Activated CD8-positive, alpha-beta memory T cell treated with anti-CD3 and anti-CD28 coated beads for 36 hours (primary cell): Measurements from ENCODE around the gene NTRK1. TPM values are rescaled to one million over a fixed set of nuclear protein-coding genes. Genes with fewer than 3 reads are reported as not detected.

Experiments used
- CTCF ChIA-PET: fragments of 350-600 bp; sonication (Branson Sonifier 250); formaldehyde crosslinking; loops from one replicate; lab custom pipeline; 2021; ENCODE audit warnings: antibody characterized with exemption; lab: Charles Lee
- POLR2A ChIA-PET: fragments of 350-600 bp; sonication (Branson Sonifier 250); formaldehyde crosslinking; loops from one replicate; lab custom pipeline; 2021; ENCODE audit warnings: antibody characterized with exemption; lab: Charles Lee
- total RNA-seq, 2 experiments: library from RNA; stranded (reverse); gene quantifications; one replicate each; pipeline ENCODE4 v1.2.3, GENCODE V29; 2021

The NTRK1 gene
- total RNA-seq, 2 experiments from 2014 or later = 3.5 to 3.6 TPM

DNA sequence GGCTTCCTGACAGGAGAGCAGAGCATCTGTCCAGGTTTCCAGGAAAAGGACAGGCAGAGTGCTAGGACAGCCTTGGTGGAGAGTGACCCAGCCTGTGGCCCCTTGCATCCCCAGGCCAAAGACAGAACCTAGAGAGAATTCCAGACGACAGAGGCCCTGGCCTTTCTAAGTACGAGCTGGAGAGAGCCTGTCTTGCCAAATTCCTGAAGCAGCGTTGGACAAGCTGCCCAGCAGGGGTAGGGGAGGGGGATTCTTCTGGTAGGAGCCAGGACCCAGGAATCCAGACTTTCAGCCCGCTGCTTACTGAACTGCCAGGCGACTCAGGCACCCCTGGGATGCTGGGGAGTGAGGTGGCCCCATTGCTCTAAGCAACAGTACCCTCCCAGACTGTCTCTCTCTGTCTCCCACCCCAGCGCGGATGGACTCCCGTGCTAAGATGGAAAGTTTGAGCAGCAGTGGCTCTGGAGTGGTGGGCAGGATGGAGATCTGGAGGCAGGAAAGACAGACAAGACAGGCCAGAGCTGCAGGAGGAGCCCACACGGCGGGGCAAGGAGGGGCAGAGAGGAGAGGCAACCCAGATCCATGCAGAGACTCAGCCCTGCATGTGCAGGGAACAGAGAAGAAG is 24.0 kb downstream of the NTRK1 start:
- CTCF ChIA-PET = no interaction called here
- POLR2A ChIA-PET = no interaction called here

DNA sequence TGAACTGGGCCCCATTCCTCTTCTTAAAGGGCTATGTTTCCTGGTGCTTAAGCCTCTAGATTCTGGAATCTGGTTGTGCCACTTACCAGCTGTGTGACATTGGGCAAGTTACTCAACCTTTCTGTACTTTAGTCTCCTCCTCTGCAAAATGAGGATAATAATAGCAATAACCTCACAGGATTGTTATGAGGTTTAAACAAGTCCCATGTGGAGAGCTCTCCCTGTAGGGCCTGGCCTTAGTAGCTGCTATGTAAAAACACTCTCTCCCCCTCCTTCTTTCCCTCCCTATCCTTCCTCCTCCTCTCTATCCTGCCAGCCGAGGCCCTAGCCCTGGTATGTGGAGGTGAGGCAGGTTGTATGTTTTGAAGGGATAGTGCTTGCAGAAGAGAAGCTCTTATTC is 24.6 kb downstream of the NTRK1 start:
- CTCF ChIA-PET = no interaction called here
- POLR2A ChIA-PET = no interaction called here

DNA sequence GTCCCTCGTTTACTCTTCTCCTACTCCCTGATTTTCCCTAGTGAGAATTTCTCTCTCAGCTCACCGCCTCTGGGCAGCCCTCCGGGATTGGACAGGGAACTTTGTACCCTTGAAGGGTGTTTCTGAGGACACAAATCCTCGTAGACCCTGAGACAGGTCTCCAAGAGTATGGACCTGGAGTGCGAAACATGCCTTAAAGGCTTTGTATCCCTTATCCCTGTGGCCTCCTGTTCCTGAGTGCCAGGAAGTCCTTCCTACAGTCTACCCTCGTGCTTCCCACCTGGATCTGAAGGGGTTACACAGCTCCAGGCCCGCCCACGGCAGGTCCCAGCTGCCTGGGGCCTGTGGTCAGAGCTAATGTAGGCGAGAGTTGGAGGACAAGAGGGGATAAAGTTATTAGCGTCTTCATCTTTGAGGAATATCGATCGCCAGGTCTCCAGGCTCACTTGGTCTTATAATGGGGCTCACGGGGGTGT is 25.3 kb downstream of the NTRK1 start:
- ChIA-PET CTCF (no interaction called here), POLR2A (no interaction called here)

DNA sequence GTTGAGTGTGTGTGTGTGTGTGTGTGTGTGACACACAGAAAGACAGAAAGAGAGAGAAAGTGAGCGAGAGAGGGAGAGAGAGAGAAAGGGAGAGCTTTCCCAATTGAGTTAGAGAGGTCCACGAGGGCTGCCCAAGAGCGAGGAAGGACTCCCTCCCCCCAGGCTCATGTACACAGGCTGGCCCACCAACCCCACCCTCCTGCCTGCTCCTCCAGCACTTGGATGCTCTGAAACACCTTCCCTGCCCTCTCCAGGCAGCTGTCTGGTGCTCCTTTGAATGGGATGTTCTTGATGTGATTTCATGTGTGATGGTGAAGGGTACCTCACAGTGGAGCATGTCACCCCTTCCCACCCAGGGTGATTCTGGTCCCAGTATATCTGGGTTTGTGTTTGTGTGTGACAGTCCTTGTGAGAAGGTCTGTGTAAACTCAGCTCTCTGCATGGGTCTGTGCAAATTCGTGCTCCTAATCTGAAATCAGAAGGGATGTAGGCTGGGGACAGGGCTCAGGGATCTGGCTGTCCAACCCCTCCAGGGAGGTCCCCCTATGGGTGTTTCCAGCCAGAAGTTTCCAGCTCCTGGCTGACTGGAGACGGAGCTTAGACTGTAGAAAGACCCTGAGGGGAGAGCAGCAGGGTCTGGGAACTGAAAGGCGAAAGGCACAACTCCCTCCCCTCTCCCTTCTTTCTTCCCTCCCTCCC is 26.1 kb downstream of the NTRK1 start:
- ChIA-PET POLR2A (no interaction called here), CTCF (interaction anchor here (2.2 kb wide), 1 partner anchor 160 kb away, joined by 6 read pairs; no protein-coding TSS in a partner anchor)

DNA sequence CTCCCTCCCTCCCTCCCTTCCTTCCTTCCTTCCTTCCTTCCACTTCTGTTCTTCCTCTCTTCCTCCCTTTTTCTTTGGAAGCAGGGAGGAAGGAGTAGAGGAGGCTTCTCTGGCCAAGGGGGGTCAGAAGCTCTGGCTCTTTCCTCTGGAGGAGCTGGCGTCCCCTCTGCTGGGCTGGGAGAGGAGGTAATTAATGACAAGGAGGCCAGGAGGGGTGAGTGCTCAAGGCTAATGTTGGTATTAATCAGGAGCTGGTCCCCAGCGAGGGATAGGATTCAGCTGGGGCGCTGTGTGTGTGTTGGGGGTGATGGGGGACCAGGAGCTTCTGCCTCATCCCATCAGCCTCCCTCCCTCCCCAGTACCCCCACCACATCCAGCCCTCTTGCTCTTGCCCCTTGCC is 26.7 kb downstream of the NTRK1 start:
- ChIA-PET POLR2A (no interaction called here), CTCF (interaction anchor here (1.1 to 3.6 kb wide), 3 partner anchors 27 to 197 kb away, joined by 4 to 26 read pairs (median 6); partner anchors contain the start of gene NTRK1)

DNA sequence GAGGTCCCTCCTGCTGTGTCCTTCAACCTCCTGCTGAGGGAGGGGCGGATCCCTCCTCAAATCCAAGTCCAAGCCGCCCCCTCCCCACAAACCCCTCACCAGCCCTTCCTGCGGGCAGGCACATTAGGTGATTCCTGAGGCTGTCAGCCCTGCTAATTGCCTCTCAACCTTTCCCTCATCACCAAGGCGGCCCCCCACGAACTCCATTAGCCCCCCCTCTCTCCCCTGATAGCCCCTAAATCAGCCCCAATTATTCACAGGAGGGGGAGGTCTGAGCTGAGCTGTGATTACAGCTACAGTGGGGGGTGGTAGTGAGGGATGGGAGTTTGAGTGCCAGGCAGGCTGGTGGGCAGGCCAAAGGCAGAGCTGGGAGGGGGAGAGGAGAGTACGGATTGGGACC is 27.1 kb downstream of the NTRK1 start:
- ChIA-PET CTCF (interaction anchor here (1.1 to 3.6 kb wide), 3 partner anchors 28 to 198 kb away, joined by 4 to 26 read pairs (median 6); partner anchors contain the start of gene NTRK1), POLR2A (no interaction called here)

DNA sequence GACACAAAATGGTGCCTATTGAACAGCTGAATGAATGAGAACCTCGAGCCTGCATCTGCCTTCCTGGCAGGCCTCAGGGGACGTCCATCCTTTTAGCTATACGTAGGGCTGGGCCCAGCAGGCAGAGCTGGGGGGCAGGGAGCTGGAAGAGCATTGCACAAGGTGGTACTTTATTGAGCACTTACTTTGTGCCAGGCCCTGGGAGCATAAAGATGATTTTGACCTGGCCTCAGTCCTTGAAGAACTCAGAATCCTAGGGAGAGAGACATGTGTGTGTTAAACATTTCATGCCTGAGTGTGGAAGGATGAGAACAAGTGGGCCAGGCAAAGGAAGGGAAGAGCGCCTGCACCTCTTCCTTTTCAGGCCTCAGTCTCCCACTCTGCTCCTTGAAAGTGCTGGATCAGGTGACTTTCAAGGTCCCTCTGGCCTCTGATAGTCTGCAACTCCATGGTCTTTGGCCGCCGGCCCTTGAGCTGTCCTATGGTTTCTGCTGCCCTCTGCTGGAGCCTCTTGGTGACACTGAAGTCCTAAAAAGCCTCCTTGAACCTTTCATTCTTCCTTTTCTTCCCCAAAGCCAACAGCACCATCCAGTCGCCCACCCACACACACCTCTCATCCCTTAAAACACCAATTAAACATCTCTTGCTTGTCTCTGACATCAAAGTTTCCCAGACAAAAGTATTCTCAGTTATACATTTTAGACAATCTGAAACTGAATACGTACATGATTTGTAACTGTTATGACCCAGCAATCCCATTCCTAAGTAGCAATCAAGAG is 29.3 kb downstream of the NTRK1 start:
- ChIA-PET POLR2A (no interaction called here), CTCF (interaction anchor here (0.6 to 5.2 kb wide), 30 partner anchors 9 to 407 kb away, joined by 3 to 31 read pairs (median 4); partner anchors contain the start of genes INSRR, LRRC71 and NTRK1)

DNA sequence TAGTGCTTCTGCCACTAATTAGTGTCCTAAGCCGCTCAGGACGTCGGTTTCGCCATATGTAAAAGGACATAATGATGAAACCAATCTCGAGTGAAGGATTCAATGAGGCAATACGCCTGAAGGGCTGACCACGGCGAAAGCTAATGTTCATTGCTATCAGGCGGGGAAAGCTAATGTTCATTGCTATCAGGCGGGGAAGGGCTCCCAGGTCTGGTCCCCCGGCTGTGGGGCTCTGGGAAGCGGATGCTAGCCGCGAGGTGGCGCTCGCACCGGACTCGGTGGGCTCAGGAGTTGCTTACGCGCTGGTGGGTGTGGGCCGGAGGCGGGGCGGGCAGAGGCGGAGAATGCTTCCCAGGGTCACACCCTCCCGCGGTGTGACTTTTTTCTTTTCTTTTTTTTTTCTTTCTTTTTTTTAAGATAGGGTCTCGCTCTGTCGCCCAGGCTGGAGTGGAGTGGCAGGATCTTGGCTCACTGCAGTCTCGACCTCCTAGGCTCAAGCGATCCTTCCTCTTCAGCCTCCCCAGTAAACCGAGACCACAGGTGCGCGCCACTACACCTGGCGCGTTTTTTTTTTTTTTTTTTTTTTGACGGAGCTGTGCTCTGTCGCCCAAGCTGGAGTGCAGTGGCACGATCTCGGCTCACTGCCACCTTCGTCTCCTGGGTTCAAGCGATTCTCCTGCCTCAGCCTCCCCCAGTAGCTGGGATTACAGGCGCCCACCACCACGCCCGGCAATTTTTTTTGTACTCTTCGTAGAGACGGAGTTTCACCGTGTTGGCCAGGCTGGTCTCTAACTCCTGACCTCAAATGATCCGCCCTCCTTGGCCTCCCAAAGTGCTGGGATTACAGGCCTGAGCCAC is 31.8 kb downstream of the NTRK1 start:
- ChIA-PET CTCF (interaction anchor here (0.6 to 5.2 kb wide), 23 partner anchors 9 to 208 kb away, joined by 3 to 31 read pairs (median 5); partner anchors contain the start of genes INSRR, LRRC71 and NTRK1), POLR2A (no interaction called here)

DNA sequence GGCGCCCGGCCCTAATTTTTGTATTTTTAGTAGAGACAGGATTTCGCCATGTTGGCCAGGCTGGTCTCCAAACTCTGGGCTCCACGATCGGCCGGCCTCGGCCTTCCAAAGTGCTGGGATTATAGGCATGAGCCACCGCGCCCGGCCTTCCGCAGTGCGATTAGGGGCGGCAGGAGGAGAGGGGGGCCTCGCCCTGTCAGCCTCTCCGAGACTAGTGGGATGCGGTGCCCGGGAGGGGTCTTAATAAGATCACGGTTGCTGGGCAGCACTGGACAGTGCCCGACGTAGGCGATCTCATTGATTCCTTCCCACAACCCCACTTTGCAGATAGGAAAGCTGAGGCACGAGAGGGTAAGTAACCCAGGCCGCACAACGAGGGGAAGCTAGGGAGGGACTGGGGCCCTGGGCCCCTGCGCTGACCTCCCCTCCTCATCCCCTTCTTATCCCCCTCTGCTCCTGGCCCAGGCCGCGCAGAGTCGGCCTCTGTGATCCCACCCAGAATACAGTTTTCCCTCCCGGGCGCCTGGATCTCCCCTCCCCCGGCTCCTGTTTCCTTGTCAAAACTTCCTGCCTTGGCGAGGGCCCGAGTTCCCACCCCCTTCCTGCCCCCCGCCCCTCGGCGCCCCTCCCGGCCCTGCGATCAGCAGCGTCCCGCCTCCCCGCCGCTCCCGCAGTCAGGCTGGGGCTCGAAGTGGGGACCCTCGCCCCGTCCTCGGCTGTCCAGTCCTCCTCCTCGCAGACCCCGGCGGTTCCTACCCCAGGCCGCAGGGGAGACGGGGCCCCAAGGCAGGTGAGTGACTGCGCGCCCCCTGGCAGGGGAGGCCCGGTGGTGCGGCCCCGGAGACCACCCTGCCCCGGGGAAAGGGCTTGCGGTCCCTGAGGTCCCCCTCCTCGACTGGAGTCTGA is 32.6 kb downstream of the NTRK1 start, which contains the start of gene PEAR1:
Gene PEAR1, plus strand, starts transcription at position 671 of the 906 bp plus-strand sequence. CDS start 10,209 bp downstream, outside the sequence.
- POLR2A ChIA-PET = no interaction called here

DNA sequence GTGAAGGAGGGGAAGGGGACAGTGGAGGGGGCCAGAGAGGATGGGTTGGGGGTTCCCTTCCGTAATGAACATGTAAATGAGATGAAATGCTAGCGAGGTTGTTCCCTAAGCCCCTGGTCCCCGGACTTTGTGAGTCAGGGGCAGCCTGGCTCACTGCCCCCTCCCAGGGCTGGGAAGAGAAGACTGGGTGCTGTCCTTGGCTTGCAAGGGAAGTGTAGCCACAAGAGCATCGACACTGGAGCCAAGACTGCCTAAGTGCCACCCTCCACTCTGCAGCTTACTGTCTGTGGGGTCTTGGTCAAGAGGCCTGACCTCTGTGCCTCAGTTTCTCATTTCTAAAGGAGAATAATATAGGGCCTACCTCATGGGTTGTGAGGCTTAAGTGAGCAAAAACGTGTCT is 33.3 kb downstream of the NTRK1 start:
- ChIA-PET POLR2A (no interaction called here), CTCF (interaction anchor here (1.3 kb wide), 1 partner anchor 188 kb away, joined by 3 read pairs; the partner anchor contains the start of gene CRABP2)

More for the DNA sequence above, 32.6 kb downstream of the NTRK1 start, which contains the start of gene PEAR1:
- CTCF ChIA-PET = interaction anchor here (0.6 to 5.2 kb wide), 18 partner anchors 8 to 209 kb away, joined by 3 to 31 read pairs (median 5); partner anchors contain the start of genes CRABP2, INSRR and NTRK1

DNA sequence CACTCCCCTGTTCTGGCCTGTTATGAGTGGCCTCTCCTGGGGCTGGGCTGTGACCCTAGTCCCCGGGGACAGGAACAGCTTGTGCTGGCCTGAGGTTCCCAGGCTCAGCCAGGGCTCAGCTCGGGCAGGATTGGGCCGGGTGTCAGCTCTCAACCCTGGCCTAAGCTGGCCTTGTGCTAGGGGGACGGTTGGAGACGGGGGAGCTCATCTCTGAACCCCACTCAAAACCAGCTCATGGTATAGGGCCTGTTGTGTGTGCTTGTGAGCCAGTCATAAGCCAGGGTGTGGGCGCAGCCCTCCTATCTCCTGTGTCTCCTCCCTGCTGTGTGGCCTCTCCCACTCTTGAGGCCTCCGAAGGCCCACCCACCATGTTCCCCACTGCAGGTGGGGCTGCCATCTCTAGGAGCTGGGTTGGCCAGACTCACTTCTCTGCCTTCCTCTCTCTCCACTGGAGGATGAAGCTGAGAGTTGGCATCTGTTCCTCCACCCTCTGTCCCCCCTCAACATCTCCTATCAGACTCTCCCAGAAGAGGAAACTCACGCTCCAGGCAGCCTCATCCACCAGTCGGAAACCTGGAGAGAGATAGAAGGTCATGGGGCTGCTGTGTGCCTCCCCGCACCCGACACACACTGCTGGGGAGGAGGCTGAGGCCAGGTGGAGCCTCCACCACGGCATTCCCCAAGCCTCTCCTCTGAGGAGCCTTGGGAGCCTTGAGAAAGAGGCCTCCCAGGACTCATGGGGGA is 34.2 kb downstream of the NTRK1 start:
- POLR2A ChIA-PET = no interaction called here
- CTCF ChIA-PET = interaction anchor here (0.9 to 1.3 kb wide), 3 partner anchors 33 to 189 kb away, joined by 3 read pairs; partner anchors contain the start of gene CRABP2

DNA sequence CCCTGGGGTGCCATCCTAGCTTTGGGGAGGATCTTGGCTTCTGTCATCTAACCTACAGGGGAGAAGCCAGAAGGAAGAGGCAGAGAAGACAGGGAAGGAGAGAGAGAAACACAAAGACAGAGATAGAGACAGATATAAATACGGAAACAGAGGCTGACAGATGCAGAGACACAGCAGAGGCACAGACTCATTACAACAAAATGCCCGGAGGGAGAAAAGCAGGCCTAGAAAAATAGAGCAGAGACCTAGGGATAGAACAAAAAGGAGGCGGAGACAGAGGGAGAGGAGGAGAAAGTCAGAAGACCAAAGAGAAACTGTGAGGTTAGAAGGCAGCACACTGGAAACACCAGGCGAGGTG is 34.8 kb downstream of the NTRK1 start:
- ChIA-PET CTCF (interaction anchor here (0.9 kb wide), 2 partner anchors 32 to 57 kb away, joined by 3 read pairs; no protein-coding TSS in a partner anchor), POLR2A (no interaction called here)

DNA sequence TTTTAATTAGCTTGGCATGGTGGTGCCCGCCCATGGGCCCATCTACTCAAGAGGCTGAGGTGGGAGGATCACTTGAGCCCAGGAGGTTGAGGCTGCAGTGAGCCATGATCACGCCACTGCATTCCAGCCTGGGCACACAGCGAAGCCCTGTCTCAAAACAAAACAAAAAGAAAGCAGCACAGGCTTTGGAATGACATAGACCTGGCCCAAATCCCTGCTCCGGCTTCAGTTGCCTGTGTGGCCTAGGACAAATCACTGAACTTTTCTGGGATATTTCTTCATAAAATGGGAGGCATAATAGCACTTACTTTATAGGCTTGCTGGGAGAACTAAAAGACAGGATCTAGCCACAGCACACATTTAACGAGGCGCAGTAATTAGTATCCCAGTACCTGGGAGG is 35.3 kb downstream of the NTRK1 start:
- POLR2A ChIA-PET = no interaction called here
- CTCF ChIA-PET = no interaction called here

DNA sequence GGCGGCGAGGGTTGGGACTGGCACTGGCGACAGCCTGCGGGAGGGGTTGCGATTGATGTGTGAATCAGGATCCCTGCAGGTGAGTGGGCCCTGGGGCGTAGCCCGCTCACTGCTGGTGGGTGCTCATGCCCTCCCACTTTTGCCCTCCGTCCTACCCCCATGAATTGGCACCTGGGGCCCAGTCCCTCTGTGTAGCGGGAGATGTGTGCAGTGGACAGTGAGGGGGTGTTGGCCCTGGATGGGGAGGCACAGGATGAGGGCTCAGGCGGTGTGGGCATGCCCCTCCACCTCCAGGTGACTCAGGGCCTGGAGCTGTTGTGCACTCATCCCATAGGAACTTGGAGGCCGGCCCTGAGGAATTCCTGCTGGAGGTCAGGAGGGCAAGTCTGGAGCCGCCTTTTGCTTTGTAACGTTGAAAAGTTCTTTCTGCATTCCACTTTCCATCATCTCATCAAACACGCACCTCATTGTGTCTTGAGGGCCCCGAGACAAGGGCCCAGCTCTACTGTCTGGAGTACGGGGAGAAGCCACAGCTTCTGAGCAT is 35.9 kb downstream of the NTRK1 start:
- ChIA-PET CTCF (no interaction called here), POLR2A (no interaction called here)

DNA sequence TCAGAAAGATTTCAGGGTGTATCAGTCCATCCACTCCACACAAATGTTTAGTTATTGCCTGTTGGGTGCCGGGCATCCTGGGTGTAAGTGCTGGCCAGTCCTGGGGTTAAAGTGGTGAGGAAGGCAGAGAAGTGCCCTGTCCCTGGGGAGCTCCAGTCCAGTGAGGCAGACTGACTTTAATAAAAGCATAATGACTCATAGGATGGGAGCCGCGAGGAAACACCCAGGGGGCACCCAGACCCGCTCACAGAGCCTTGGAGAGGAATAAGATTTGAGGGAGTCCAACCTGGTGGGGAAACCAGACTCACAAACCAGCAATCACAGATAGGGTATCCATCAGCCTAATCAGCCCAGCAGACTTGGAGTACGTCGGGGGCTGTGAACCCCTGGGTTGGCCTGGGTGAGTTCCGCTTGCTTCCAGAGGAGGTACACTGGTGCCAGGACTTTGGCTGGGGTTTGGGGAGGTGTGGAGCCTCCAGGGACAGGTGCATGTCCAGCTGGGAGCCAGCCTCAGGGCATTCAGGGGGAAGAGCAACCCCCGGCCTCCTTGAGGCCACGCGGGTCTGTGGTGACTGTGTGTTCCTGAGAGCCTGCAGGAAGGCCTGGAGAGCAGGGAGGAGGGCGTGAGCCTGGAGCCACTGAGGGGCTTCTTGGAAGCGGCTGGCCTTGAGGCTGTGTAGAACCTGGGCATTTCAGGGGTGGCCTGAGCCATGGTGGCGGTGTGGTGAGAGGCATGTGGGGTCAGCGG is 36.6 kb downstream of the NTRK1 start:
- ChIA-PET CTCF (no interaction called here), POLR2A (no interaction called here)

DNA sequence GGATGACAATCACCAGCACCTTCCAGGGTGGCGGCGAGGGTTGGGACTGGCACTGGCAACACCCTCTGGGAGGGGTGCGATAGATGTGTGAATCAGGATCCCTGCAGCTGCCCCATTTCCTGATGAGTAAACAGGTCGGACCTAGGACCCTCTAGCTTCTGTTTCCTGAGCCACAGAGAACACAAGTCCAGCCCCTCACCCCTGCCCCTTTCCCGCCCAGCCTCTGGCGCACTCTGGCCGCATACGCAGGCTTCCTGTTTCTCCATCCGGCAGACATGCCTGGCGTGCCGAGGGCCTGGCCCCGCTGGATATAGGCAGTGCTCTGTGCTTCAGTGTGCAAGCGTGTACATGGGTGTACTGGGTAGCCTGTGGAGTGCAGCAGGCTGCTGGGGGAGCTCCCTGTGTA is 37.5 kb downstream of the NTRK1 start:
- POLR2A ChIA-PET = no interaction called here
- CTCF ChIA-PET = no interaction called here
